HG03060 (cell line): ENCODE data around the gene ALAS1.

Experiments used
- ATAC-seq: cut with Tn5 transposase; IDR thresholded peaks from one replicate; pipeline ENCODE4 v1.9.1; 2021; ENCODE audit warnings: low read depth, moderate number of reproducible peaks; ENCODE audit not compliant: unreplicated experiment

Gene ALAS1

DNA sequence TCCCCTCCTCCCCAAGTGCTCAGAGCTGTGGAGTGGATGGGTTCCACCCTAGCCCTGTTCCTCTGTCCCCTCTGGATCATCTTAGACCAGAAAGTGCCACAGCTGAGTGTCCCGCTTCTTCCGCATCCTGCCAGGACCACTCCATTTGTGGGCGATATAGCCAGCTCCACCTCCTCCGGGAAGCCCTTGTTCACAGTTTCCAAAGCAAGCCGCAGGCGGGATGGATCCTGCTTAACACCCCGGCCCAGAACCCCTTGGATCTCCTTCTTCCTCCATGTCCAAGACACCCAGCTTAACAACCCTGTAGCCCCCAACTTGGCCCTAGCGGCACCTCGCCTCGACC is 490 bp upstream of the ALAS1 start:
- ATAC-seq = no peak

DNA sequence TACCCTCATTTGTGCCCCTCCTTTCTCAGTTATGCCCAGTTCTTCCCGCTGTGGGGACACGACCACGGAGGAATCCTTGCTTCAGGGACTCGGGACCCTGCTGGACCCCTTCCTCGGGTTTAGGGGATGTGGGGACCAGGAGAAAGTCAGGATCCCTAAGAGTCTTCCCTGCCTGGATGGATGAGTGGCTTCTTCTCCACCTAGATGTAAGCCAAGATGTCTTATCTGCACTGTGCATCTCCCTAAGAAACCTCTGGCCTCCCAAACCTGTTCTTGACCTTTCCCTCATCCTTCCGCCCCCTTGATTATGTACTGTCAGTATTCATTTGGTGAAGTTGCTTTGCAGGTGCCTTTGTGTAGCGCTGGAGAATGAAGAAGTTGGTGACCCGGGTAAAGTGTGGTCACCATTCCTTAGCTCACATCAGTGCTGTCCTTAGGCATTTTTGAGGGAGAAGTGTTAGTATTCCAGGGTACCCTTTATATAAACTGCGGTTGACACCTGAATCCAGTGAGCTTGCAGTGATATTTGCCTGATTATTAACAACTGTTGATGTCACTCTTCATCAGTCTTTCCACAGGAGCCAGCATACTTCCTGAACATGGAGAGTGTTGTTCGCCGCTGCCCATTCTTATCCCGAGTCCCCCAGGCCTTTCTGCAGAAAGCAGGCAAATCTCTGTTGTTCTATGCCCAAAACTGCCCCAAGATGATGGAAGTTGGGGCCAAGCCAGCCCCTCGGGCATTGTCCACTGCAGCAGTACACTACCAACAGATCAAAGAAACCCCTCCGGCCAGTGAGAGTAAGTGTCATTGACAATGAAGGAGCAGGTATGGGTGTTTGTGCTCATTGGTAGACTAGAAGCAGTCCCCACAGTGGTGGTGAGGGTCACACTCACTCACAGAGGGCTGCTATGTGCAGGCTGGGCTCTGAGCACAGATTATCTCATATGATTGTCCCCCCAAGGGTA is 966 bp downstream of the ALAS1 start:
- ATAC-seq = no peak

DNA sequence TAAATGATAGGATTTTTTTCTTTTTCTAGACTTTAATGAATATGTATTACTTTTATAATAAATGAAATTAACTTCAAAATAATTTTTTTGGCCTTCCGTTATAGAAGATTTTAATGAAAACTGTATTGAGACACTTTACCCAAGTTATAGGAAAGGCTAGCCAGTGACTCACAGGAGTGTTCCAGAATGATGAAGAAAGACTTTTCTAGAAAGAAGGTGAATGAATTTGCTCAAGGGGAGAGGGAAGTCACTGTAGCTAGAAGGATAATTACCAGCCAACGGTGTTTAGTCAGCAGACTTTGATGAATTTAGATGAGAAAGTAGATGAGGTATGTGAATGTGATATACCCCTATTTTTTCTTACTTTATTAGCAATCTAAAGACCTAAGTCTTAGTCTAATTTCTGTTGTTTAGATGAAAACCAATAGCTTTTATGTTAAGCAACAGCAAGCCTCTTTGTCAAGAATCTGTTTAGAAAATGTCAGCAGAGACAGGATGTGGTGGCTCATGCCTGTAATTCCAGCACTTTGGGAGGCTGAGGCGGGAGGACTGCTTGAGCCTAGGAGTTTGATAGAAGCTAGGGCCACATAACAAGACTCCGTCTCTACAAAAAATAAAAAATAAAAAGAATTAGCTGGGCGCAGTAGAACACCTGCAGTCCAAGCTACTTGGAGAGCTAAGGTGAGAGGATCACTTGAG is 3.2 kb downstream of the ALAS1 start:
- ATAC-seq = no peak

GRCh38 chr3:52202384-52203077 is 4.6 kb downstream of the ALAS1 start:
- no peak for ATAC-seq

- no peak for ATAC-seq
Observed at GRCh38 chr3:52203701-52204100, 5.7 kb downstream of the ALAS1 start.

GRCh38 chr3:52204337-52205073 is 6.5 kb downstream of the ALAS1 start:
- ATAC-seq = no peak

- no peak for ATAC-seq
Observed at GRCh38 chr3:52205727-52206372, 7.9 kb downstream of the ALAS1 start.

- ATAC-seq = no peak
Observed at GRCh38 chr3:52208556-52208955, 10.6 kb downstream of the ALAS1 start.

DNA sequence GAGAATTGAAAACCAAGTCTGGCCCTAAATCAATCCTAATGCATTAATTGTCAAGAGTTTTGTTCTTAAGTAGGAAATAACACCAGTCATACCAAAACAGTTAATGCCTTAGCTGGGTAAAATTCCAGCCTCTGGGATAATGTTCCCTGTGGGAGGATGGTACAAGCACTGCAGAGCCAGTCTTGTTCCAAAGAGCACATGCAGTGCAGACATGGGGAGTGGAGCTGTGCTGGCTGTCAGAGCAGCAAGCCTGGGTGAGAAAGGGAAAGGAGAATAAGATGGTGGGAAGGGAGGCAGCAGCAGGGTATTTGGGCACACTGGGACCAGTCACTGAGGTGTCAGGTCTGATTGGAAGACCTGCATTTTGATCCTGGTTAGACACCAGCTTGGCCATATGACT is 12.1 kb downstream of the ALAS1 start:
- ATAC-seq = no peak

GRCh38 chr3:52210550-52211046 is 12.6 kb downstream of the ALAS1 start:
- no peak for ATAC-seq

DNA sequence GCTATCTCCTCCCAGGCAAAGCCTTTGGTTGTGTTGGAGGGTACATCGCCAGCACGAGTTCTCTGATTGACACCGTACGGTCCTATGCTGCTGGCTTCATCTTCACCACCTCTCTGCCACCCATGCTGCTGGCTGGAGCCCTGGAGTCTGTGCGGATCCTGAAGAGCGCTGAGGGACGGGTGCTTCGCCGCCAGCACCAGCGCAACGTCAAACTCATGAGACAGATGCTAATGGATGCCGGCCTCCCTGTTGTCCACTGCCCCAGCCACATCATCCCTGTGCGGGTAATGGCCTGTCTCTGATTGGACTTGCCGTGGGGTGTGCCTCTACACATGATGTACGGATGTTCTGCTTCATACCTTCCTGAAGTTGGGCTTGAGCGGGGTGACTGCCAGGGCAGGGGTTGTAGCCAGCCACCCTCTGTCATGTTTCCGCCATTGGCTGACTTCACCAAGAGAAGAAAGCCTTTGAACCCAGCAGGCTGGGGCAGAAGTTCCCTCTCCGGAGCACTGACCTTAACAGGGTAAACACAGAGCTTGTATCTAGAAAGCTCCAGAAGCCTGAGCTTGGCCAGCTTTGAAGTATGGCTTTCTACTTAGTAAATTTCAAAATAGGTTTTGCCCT is 13.4 kb downstream of the ALAS1 start:
- no peak for ATAC-seq

GRCh38 chr3:52213005-52213404 is 15.0 kb downstream of the ALAS1 start:
- no peak for ATAC-seq

GRCh38 chr3:52213901-52214300 is 15.9 kb downstream of the ALAS1 start:
- no peak for ATAC-seq

- no peak for ATAC-seq
Observed at GRCh38 chr3:52215351-52215750, 17.4 kb downstream of the ALAS1 start.

DNA sequence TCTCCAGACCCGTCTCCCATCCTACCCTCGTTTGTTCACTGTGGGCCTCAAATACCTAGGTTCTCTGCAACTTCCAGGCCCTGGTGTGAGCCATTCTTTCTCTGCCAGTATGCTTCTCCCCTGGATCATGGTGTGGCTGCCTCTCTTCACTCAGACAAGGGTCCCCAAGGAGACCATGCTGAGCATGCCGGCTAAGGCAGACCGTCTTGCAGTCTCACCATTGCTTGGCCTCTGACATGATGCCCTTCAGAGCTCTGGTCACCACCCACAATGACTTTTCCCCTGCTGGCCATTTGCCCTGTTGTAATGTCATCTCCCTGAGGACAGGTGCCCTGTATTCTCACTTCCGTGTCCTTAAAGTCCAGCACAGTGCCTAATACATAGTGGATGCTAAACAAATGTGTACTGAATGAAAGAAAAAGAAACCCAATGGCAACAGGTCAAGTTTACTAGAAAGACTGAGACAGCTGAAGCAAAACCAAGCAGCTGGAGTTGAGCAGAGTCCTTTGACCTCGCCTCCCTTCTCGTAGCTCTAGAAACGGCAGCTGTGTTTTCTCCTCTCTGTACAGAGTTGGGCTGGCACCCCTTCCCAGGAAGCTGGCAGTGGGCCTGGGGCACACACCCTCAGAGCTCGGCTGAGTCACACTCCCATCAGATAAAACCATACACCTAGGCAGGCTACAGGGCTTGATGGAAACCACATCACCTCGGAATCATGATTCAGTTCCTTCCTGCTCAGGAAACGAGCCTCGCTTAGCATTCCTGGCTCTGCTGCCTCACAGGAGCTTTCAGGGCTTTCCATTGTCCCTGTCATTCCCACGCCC is 18.8 kb downstream of the ALAS1 start:
- ATAC-seq = no peak

DNA sequence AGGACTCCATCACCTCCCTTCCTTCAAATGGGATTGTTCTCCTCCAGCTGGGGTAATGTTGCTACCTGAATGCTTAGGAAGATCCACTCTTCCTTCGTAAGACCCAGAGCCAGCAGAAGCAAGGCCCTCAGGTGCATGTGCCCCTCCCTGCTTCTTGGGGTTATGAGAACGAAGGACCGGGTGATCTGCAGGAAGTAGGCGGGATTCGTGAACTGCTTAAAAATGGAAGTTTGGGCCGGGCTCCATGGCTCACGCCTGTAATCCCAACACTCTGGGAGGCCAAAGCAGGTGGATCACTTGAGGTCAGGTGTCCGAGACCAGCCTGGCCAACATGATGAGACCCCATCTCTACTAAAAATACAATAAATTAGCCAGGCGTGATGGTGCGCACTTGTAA is 19.4 kb downstream of the ALAS1 start:
- ATAC-seq = no peak

- ATAC-seq = no peak
Observed at GRCh38 chr3:52218026-52218425, 20.1 kb downstream of the ALAS1 start.

DNA sequence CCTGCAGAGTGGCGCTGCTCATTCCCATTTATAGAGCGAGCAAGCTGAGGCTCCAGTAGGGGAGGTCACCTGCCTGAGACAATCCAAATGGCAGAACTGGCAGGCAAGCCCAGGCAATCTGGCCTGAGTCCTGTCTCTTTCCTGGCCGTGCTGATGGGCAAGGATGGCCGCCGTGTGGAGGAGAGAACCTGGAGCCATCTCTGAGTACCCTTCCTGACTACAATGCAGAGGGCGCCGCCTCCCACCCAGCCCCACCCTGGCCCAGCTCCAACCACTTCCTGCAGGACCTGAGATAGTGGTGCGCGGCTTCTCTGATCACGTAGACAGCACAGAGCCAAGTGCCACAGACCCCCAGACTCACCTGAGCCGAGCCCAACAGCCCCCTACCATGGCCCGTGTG is 20.5 kb downstream of the ALAS1 start:
- ATAC-seq = no peak
